Gastroesophageal sphincter (tissue), 3 donors: ENCODE data around the gene NRROS.

Experiments
- EP300 ChIP-seq: sonication (generic); formaldehyde crosslinking; IDR thresholded peaks from one replicate; pipeline ENCODE4 v1.6.1; 2017; ENCODE audit warnings: antibody characterized with exemption, mild to moderate bottlenecking
- POLR2A ChIP-seq, 2 donors: fragments of 450-650 bp; IDR thresholded peaks; one replicate each; pipeline ENCODE4 v1.6.1; 2017; ENCODE audit warnings: antibody characterized with exemption in 2 of 2, mild to moderate bottlenecking in 2 of 2, moderate library complexity in 1 of 2
- POLR2AphosphoS5 ChIP-seq: sonication (generic); formaldehyde crosslinking; IDR thresholded peaks from one replicate; pipeline ENCODE4 v1.6.1; 2017; ENCODE audit warnings: antibody characterized with exemption
- TF ChIP-seq, protein P1 (sequence below), 4 experiments: fragments of 200-600 bp in 2 of 4; fragments of 450-650 bp in 2 of 4; sonication (generic) in 1 of 4; IDR thresholded peaks; one replicate each; pipeline ENCODE4 v1.5.1; 2017 to 2019; ENCODE audit warnings: antibody characterized with exemption in 4 of 4, mild to moderate bottlenecking in 2 of 4, moderate library complexity in 2 of 4

DNA sequence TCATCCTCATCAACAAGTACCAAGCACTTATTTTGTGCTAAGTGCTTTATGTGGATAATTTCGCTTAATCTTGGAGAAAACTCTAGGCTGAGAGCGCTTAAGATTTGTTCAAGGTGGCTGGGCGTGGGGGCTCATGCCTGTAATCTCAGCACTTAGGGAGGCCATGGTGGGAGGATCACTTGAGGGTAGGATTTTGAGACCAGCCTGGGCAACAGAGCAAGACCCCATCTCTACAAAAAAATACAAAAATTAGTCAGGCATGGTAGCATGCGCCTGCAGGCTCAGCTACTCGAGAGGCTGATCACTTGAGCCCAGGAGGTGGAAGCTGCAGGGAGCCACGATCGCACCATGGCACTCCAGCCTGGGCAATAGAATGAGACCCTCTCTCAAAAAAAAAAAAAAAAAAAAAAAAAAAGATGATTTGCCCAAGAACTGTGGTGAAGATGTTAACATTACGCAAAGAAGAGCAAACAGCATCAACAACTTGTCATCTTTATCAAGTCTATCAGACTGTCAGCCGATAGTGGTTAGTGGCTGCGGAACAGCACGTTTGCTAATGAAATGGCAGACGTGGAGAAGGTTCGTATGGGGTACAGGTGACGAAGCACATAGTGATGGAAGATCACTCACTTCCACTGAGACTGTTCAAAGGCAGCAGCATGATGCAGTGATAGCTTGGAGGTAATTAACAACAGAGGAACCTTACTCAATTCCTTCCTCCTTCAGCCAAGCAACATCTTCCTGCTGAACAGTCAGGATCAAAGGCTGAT is 27.7 kb downstream of the NRROS start:
- TF ChIP-seq, protein P1, sequence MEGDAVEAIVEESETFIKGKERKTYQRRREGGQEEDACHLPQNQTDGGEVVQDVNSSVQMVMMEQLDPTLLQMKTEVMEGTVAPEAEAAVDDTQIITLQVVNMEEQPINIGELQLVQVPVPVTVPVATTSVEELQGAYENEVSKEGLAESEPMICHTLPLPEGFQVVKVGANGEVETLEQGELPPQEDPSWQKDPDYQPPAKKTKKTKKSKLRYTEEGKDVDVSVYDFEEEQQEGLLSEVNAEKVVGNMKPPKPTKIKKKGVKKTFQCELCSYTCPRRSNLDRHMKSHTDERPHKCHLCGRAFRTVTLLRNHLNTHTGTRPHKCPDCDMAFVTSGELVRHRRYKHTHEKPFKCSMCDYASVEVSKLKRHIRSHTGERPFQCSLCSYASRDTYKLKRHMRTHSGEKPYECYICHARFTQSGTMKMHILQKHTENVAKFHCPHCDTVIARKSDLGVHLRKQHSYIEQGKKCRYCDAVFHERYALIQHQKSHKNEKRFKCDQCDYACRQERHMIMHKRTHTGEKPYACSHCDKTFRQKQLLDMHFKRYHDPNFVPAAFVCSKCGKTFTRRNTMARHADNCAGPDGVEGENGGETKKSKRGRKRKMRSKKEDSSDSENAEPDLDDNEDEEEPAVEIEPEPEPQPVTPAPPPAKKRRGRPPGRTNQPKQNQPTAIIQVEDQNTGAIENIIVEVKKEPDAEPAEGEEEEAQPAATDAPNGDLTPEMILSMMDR (IDR thresholded peaks at IDR 0.05) = no peak
- no peak for TF ChIP-seq POLR2A (IDR thresholded peaks at IDR 0.05)
- TF ChIP-seq POLR2AphosphoS5 = no peak
- TF ChIP-seq EP300 = no peak
